HG02571 (cell line): ENCODE results near the gene WWOX.

Source experiments
- ATAC-seq: cut with Tn5 transposase; IDR thresholded peaks from one replicate; pipeline ENCODE4 v1.9.1; 2021; ENCODE audit warnings: mild to moderate bottlenecking, moderate library complexity; ENCODE audit not compliant: unreplicated experiment

Gene WWOX

GRCh38 chr16:78629173-78629572 is 529.7 kb downstream of the WWOX start:
- no peak for ATAC-seq

GRCh38 chr16:78630102-78630501 is 530.6 kb downstream of the WWOX start:
- ATAC-seq, result no peak

GRCh38 chr16:78633551-78633950 is 534.1 kb downstream of the WWOX start:
- no peak for ATAC-seq

- no peak for ATAC-seq
Measured at GRCh38 chr16:78635807-78636206, 536.4 kb downstream of the WWOX start.

GRCh38 chr16:78638371-78638770 is 538.9 kb downstream of the WWOX start:
- ATAC-seq, result no peak

GRCh38 chr16:78639775-78640174 is 540.3 kb downstream of the WWOX start:
- ATAC-seq, result peak; percentile 72

GRCh38 chr16:78640886-78641285 is 541.4 kb downstream of the WWOX start:
- no peak for ATAC-seq

GRCh38 chr16:78641433-78641832 is 542.0 kb downstream of the WWOX start:
- no peak for ATAC-seq

- no peak for ATAC-seq
Measured at GRCh38 chr16:78642621-78643285, 543.3 kb downstream of the WWOX start.

GRCh38 chr16:78645657-78646056 is 546.2 kb downstream of the WWOX start:
- no peak for ATAC-seq

GRCh38 chr16:78647019-78647418 is 547.6 kb downstream of the WWOX start:
- no peak for ATAC-seq

GRCh38 chr16:78647491-78647890 is 548.0 kb downstream of the WWOX start:
- no peak for ATAC-seq

GRCh38 chr16:78648517-78648916 is 549.1 kb downstream of the WWOX start:
- ATAC-seq, result no peak

GRCh38 chr16:78650339-78651074 is 551.1 kb downstream of the WWOX start:
- no peak for ATAC-seq

- no peak for ATAC-seq
Measured at GRCh38 chr16:78654929-78655328, 555.5 kb downstream of the WWOX start.

- no peak for ATAC-seq
Measured at GRCh38 chr16:78655331-78656113, 556.1 kb downstream of the WWOX start.

- ATAC-seq, result no peak
Measured at GRCh38 chr16:78656887-78657286, 557.4 kb downstream of the WWOX start.

GRCh38 chr16:78659216-78659615 is 559.8 kb downstream of the WWOX start:
- ATAC-seq, result no peak

GRCh38 chr16:78659668-78660217 is 560.3 kb downstream of the WWOX start:
- ATAC-seq, result no peak

GRCh38 chr16:78660795-78661194 is 561.3 kb downstream of the WWOX start:
- no peak for ATAC-seq

- ATAC-seq, result no peak
Measured at GRCh38 chr16:78663690-78664089, 564.2 kb downstream of the WWOX start.
